ENCODE data around the gene CST8. TPM values are rescaled to one million over a fixed set of nuclear protein-coding genes. Genes with fewer than 3 reads are reported as not detected.

CST8 gene
- total and polyA plus RNA-seq, 2 donors (not counting 1 experiment from before 2014, with no cell fraction given) = not detected

DNA sequence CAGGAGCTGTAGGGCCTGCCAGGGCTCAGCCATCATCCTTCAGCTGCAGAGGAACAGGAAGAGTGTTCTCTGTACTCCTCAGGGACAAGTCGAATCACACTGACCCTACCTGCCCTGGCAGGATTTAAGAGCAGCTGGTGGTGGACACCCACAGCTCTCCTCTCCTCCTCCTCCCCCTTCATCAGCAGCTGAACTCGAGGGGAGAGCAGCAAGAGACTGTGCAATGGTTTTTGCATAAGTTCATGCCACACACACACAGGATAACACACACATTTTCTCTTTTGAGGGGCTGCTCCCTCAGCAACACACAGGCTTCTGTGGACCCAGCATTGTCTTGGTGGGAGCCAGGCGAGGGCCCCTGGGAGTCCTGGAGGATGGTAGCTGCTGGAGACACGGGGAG, 38.1 kb upstream of the CST8 start, which contains the start of gene CST11:
Gene CST11, minus strand, starts transcription at position 101 of the 400 bp plus-strand sequence. Its CDS starts 65 bp downstream, at position 36.
- POLR2A ChIA-PET = no interaction called here
- no peak for ATAC-seq (ENCODE audit: low read depth)
- H3K27ac Mint-ChIP-seq = no peak within 1 kb of the TSS

More for the DNA sequence above, 38.1 kb upstream of the CST8 start, which contains the start of gene CST11:
- Histone ChIP-seq H3K4me2 (replicated peaks; ENCODE audit: low read depth, low read length, poor library complexity, severe bottlenecking) (no peak within 1 kb of the TSS), H3K27ac (ENCODE audit: low read length in 2 of 2) (no peak within 1 kb of the TSS), H2AFZ (ENCODE audit: insufficient read depth, low read depth, low read length, poor library complexity, severe bottlenecking) (no peak within 1 kb of the TSS), H3K79me2 (ENCODE audit: control insufficient read depth, insufficient read depth, low read length) (no peaks in the 10 kb centered on the region), H4K20me1 (ENCODE audit: control insufficient read depth, insufficient read depth, low read length, poor library complexity, severe bottlenecking) (no peaks in the 10 kb centered on the region), H3K9me3 (ENCODE audit: control extremely low read depth in 1 of 3, control insufficient read depth in 2 of 3, insufficient read depth in 1 of 3, low read length in 2 of 3) (peaks cover 0 to 8% (median 3%) of the 10 kb centered on the region in 3 donors), H3K4me3 (ENCODE audit: control extremely low read depth in 1 of 5, extremely low read depth in 1 of 5, insufficient read depth in 1 of 5, low read depth in 2 of 5, low read length in 4 of 5) (no peak within 1 kb of the TSS), H3K4me1 (ENCODE audit: control insufficient read depth in 2 of 2, insufficient read depth in 2 of 2, low read length in 2 of 2) (peaks cover 2 to 9% of the 10 kb centered on the region in 2 donors), H3K27me3 (replicated peaks in 1 of 4; ENCODE audit: control extremely low read depth in 1 of 4, control insufficient read depth in 3 of 4, insufficient read depth in 4 of 4, low read length in 3 of 4) (peaks cover 0 to 3% (median 0%) of the 10 kb centered on the region in 4 experiments), H3K9ac (ENCODE audit: low read length) (no peak within 1 kb of the TSS), H3K36me3 (replicated peaks in 1 of 2; ENCODE audit: control extremely low read depth in 1 of 2, control insufficient read depth in 1 of 2, extremely low read depth in 1 of 2, insufficient read depth in 2 of 2, low read length in 1 of 2) (no peaks in the 10 kb centered on the region)
- Mint-ChIP-seq H3K27me3 (peaks cover 4% of the 10 kb centered on the region), H3K9me3 (ENCODE audit: insufficient read depth) (no peaks in the 10 kb centered on the region), H3K4me1 (no peaks in the 10 kb centered on the region), H3K4me3 (no peak within 1 kb of the TSS)
- DNase-seq = no peak
- TF ChIP-seq EZH2 (IDR thresholded peaks at IDR 0.05; ENCODE audit: borderline replicate concordance, insufficient read depth, low read depth, low read length, poor library complexity, severe bottlenecking) = no peak
- TF ChIP-seq, protein P1, sequence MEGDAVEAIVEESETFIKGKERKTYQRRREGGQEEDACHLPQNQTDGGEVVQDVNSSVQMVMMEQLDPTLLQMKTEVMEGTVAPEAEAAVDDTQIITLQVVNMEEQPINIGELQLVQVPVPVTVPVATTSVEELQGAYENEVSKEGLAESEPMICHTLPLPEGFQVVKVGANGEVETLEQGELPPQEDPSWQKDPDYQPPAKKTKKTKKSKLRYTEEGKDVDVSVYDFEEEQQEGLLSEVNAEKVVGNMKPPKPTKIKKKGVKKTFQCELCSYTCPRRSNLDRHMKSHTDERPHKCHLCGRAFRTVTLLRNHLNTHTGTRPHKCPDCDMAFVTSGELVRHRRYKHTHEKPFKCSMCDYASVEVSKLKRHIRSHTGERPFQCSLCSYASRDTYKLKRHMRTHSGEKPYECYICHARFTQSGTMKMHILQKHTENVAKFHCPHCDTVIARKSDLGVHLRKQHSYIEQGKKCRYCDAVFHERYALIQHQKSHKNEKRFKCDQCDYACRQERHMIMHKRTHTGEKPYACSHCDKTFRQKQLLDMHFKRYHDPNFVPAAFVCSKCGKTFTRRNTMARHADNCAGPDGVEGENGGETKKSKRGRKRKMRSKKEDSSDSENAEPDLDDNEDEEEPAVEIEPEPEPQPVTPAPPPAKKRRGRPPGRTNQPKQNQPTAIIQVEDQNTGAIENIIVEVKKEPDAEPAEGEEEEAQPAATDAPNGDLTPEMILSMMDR (IDR thresholded peaks at IDR 0.05) = no peak
- intact Hi-C loops (cut with micrococcal nuclease) = no loop called here
- CTCF ChIA-PET = no interaction called here
- WGBS (ENCODE audit: insufficient coverage) = 75% methylated on average over 2 of the region's 4 CpGs

All from B cell (primary cell).